ENCODE results near the gene PCNX3. TPM values are rescaled to one million over a fixed set of nuclear protein-coding genes. Genes with fewer than 3 reads are reported as not detected.

PCNX3 gene
- 38.1 and 38.7 TPM in 2 replicates for total RNA-seq (2014; rRNA removed; shearing (Covaris generic))

DNA sequence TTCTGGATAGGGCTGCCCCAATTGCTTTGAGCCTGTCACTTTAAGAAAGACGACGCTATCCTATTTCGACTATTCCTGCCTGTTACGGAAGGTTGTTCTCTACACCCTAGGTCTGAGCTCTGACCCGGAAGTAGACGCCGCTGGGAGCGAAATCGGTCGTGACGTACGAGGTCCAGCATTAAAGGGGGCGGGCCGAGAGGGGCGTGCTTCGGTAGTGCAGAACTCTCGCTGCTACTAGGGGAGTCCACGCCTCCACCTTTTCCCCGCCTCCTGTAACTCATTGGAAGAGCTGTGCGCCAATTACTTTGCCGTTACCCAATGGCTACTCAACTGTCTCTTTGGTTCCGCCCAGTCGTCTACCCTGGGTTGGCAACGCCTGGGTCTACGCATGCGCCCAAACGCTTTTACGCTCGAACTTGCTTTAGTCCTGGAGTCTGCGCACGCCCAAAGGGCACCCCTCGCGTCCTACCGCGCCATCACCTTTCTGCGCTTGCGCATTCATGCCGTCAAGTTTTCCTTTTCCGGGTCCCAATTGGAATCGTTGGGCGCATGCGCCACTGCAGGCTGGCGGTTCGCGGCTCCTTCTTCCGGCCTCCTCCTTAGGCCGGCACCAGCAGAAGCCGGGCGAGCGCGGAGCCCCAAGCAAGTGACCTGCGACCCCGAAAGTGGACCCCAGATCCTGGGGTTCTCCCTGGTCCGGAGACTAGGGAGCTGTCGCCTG, at the start of gene PCNX3:
Gene PCNX3 (plus strand): TSS at position 548 of the 721 bp plus-strand sequence. CDS start 536 bp downstream, outside the sequence.

DNA sequence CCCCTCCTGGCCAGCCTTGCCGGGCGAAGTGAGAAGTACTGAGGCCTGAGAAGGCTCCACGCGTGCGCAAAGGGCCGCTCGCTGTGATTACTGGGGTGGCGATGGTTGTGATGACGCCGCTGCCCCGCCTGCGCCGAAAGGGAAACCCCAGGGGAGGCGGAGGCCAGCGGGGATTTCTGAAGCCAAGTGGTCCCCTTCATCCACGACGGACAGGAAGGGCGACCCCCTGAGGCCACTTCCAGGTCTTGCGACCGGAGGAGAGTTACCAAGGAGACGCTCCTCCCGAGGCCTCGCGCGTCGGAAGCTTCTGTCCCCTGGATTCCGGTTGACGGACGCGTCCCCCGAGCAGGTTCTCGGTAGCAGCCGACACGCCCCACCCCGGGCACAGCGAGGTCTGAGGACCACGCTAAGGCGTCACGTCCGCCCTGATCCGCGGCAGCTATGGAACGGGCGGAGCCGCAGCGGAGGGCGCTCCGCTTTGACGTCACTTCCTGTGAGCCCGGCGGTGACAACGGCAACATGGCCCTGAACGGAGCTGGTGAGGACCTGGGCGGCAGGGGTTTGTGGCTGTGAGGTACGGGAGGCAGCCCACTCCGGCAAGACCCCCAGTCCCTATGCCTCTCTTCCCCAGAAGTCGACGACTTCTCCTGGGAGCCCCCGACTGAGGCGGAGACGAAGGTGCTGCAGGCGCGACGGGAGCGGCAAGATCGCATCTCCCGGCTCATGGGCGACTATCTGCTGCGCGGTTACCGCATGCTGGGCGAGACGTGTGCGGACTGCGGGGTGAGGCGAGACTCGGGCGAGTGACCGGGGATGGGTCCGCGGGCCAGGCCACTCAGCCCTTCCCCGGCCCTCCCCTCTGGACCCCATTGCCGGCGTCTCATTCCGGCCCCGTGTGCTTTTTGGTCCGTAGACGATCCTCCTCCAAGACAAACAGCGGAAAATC, 45.3 kb upstream of the PCNX3 start, which contains the start of gene ZNRD2:
Gene ZNRD2 (plus strand): TSS at position 505 of the 946 bp plus-strand sequence. CDS start 15 bp downstream, at position 520.

DNA sequence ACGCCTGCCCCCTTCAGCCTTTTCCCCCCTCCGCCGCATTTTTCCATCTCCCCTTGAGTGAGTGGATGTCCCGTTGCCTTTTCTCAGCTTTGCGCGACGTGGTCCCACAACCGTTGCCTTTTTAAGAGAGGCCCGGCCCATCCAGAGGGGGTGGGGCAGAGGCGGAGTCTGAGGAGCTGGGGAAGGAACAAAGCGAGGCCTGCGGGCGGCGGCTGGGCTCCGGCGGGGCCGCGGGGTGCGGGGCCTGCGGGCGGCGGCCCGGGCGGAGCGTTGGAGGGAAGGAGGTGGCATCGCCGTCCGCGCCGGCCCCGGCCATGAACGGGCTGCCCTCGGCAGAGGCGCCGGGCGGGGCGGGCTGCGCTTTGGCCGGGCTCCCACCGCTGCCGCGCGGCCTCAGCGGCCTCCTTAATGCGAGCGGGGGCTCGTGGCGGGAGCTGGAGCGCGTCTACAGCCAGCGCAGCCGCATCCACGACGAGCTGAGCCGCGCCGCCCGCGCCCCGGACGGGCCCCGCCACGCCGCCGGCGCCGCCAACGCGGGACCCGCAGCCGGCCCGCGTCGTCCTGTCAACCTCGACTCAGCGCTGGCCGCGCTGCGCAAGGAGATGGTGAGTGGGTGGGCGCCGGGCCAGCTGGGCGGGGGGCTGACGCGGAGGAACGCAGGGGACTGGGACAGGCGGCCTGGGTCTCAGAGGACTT, 43.1 kb upstream of the PCNX3 start, which contains the start of gene FAM89B:
Gene FAM89B (plus strand): TSS at position 183 of the 696 bp plus-strand sequence. CDS start 132 bp downstream, at position 315.

DNA sequence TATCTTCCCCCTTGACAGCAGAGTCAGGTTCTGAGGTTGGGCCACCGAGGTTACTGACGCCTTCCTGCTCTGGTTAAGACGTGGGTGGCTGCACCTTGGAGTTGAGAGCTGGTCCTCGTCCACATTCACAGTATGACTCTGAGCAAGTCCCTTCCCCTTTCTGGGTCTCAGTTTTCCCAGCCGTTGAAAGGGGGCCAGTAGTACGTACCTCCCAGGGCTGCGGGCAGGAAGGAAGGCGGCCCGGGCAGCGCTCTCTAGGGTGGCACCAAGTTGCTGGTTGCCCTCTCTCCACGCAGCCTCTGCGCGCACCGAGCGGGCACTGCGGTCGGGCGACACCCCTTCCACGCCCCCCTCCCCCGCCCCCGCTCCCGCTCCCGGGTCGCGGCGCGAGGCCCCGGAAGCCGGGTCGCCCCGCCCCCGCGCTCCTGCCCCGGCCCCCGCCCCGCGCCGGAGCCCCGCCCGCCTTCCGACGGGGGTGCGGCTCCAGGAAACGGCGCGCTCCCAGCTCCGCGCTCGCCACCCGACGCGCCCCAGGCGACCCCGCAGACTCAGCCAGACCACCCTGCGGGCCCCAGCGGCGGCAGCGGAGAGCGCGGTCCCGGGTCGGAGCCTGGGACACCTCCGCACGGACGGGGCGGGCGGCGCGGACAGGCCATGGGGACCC, 39.9 kb upstream of the PCNX3 start, which contains the start of gene EHBP1L1:
Gene EHBP1L1 (plus strand): TSS at position 486 of the 664 bp plus-strand sequence. CDS start 250 bp downstream, outside the sequence.

DNA sequence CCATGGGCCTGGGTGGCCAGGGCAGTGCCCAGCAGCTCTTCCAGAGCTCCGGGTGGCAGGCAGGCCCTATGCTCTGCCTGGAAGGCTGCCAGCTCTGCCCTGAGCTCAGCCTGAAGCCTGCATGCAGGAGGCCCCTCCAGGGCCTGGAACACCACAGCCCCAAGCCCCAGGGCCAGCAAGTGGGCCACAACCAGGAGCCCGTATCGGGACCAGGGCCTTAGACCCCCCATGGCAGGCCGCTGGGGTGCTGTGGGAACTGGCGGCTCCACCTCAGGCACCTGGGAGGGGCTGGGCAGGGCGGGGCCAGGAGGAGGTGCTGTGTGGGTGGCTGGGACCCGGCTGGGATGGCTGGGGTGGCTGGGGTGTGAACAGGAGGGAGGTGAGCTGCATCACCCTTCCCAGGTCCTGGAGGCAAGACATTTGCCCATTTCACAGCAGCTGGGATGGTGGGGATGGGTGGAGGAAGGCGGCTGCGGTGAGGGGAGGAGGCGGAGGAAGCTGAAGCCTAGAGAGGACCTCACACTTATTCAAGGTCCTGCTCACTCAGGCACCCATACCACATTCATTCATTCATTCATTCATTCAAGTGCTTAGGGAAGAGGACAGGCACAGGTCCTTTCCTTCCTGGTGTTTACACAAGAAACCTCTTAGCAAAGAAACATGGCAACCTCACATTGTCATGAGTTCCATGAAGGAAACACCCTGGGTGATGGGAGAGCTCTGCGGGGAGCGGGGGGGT, 19.9 kb upstream of the PCNX3 start, which contains the start of gene KCNK7:
Gene KCNK7 (minus strand): TSS at position 258 of the 739 bp plus-strand sequence. CDS start 28 bp downstream, at position 230.

DNA sequence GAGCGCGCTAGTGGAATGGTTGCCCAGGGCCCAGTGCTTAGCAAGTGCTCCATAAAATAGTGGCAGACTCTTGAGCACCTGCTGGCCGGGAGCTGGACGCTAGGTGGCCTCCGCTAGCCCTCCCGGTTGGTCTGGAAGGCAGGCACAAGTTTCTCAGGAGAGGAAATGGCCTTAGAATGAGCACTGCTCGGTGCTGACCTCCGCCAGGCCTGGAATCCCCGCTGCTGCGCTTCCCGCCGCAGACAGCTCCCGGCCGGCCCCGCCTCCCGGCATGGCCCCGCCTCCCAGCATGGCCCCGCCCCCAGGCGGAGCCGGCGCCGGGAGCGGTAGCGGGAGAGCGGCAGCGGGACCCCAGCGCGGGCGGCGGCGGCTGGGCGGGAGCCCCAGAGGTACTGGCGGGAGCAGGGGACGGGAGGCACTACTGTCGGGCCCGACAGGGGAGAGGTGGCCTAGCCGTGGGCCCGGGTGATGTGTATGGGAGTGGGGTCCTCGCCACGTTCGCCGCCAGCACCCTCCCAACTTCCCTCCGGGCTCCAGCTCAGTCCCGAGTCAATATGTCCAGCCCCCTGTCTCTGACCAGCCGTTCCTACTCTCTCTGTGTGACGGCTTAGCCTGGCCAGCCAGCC, 22.3 kb downstream of the PCNX3 start, which contains the start of gene SIPA1:
Gene SIPA1 (plus strand): TSS at position 308 of the 626 bp plus-strand sequence. CDS start 2,821 bp downstream, outside the sequence.

DNA sequence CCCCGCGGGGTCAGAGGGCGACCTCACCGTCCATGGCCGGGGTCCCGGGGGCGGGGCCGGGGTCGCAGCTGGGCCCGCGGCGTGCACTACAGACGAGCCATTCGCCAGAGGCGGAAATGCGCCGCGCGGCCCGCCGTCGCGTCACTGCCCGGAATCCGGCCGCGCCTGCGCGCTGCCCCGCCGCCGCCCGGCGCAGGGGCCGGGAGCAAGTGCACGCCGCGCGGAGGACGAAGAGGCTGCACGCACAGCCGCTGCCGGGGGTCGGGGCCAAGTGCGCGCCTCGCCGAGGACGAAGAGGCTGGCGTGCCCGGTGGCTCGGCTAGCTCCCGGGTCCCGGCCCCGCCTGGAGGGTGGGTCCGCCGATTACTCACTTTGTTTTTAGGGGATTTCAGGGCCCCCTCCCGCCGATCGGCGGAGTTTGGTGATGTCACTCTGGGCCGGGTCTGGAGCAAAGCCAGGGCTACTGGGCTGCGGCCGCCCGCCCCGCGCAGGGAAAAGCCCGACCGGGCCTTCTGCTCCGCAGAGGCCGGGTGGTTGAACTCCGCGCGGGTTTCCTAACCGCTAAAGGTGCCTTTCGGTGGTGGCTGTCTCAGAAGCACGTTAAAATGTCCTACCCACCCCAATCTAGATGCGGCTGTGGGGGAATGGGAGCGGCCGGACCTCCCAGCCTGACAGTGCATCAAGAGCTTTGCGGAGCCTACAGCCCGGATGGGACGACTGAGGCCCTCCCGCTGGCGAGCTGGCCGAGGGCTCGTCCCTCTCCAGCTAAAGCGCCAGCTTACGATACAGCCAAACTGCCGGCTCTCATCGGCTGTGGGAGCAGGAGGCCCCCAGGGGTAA, 47.4 kb downstream of the PCNX3 start, which contains the start of gene RELA:
Gene RELA (minus strand): TSS at position 118 of the 840 bp plus-strand sequence. CDS start 84 bp downstream, at position 34.

Small RNAs within 50 kb of the gene (small RNA-seq; reads per million reads assigned to genes)
- gene MIR4489 = not detected
- gene MIR4690 = not detected

Other genes starting within 250 kb of the PCNX3 start
- 14.1 and 15.8 TPM in 2 replicates for gene SLC25A45, start 233.1 kb upstream of the PCNX3 start, total RNA-seq (2014; rRNA removed; shearing (Covaris generic))
- gene FRMD8, start 229.1 kb upstream of the PCNX3 start, total RNA-seq (2014; rRNA removed; shearing (Covaris generic)) = 76.8 and 79.3 TPM in 2 replicates
- gene NEAT1, start 193.0 kb upstream of the PCNX3 start, total RNA-seq (2014; rRNA removed; shearing (Covaris generic)) = 69.3 and 73.0 TPM in 2 replicates
- 2,655 and 2,827 TPM in 2 replicates for gene MALAT1, start 116.7 kb upstream of the PCNX3 start, total RNA-seq (2014; rRNA removed; shearing (Covaris generic))
- 144 TPM in 2 replicates for gene SCYL1, start 90.7 kb upstream of the PCNX3 start, total RNA-seq (2014; rRNA removed; shearing (Covaris generic))
- gene LTBP3, start 57.4 kb upstream of the PCNX3 start, total RNA-seq (2014; rRNA removed; shearing (Covaris generic)) = 205 and 209 TPM in 2 replicates
- gene ZNRD2, start 45.3 kb upstream of the PCNX3 start, total RNA-seq (2014; rRNA removed; shearing (Covaris generic)) = 93.6 and 98.5 TPM in 2 replicates
- 43.3 and 48.4 TPM in 2 replicates for gene FAM89B, start 43.2 kb upstream of the PCNX3 start, total RNA-seq (2014; rRNA removed; shearing (Covaris generic))
- 147 and 171 TPM in 2 replicates for gene EHBP1L1, start 39.7 kb upstream of the PCNX3 start, total RNA-seq (2014; rRNA removed; shearing (Covaris generic))
- gene KCNK7, start 20.0 kb upstream of the PCNX3 start, total RNA-seq (2014; rRNA removed; shearing (Covaris generic)) = 0.27 and 0.30 TPM in 2 replicates
- 32.6 and 44.9 TPM in 2 replicates for gene MAP3K11, start 1.6 kb upstream of the PCNX3 start, total RNA-seq (2014; rRNA removed; shearing (Covaris generic))
- gene SIPA1, start 22.3 kb downstream of the PCNX3 start, total RNA-seq (2014; rRNA removed; shearing (Covaris generic)) = 34.2 and 35.5 TPM in 2 replicates
- gene RELA, start 47.1 kb downstream of the PCNX3 start, total RNA-seq (2014; rRNA removed; shearing (Covaris generic)) = 41.8 and 44.5 TPM in 2 replicates
- 84.3 and 89.4 TPM in 2 replicates for gene KAT5, start 96.5 kb downstream of the PCNX3 start, total RNA-seq (2014; rRNA removed; shearing (Covaris generic))
- 115 and 149 TPM in 2 replicates for gene RNASEH2C, start 105.0 kb downstream of the PCNX3 start, total RNA-seq (2014; rRNA removed; shearing (Covaris generic))
- gene AP5B1, start 165.2 kb downstream of the PCNX3 start, total RNA-seq (2014; rRNA removed; shearing (Covaris generic)) = 23.7 and 24.5 TPM in 2 replicates
- gene OVOL1, start 171.3 kb downstream of the PCNX3 start, total RNA-seq (2014; rRNA removed; shearing (Covaris generic)) = 0.11 TPM in 2 replicates
- gene SNX32, start 218.2 kb downstream of the PCNX3 start, total RNA-seq (2014; rRNA removed; shearing (Covaris generic)) = 0.13 TPM in 1 of 2 replicates, not detected in the other
- gene CFL1, start 242.4 kb downstream of the PCNX3 start, total RNA-seq (2014; rRNA removed; shearing (Covaris generic)) = 2,320 and 2,361 TPM in 2 replicates
- 94.2 and 103 TPM in 2 replicates for gene MUS81, start 244.7 kb downstream of the PCNX3 start, total RNA-seq (2014; rRNA removed; shearing (Covaris generic))